MM.1S (cell line): Measurements from ENCODE around the gene ABCC1.

ENCODE experiments used
- EZH2 ChIP-seq: fragments of 300-600 bp; sonication (generic); optimal IDR thresholded peaks from 2 replicates; pipeline ENCODE3; 2017; ENCODE audit warnings: low read depth, mild to moderate bottlenecking, antibody characterized with exemption, low read length, mixed read lengths
- EZH2phosphoT487 ChIP-seq: fragments of 300-600 bp; sonication (generic); IDR thresholded peaks from 2 replicates; pipeline ENCODE4 v1.6.1; 2018; ENCODE audit warnings: antibody characterized with exemption, low read length
- TF ChIP-seq, protein P1 (sequence below): fragments of 300-600 bp; sonication (generic); IDR thresholded peaks from 2 replicates; pipeline ENCODE4 v1.5.1; 2016; ENCODE audit warnings: antibody characterized with exemption, low read length, mixed read lengths

DNA sequence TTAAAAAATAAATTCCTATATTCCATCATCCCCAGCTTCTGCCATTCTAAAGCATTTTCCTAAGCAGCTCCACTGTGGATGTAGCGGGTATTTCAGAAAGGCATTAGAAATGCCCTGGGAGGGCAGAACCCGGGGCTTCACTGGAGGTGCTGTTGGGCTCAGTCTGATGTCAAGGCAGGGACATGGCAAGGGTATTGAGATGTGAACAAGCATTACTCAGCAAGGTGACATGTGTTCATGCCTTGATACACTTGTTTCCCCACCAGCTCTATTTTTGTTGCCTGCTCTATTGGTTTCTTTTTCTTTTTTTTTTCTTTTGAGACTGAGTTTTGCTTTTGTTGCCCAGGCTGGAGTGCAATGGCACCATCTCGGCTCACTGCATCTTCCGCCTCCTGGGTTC, 35.7 kb downstream of the ABCC1 start:
- TF ChIP-seq, protein P1, sequence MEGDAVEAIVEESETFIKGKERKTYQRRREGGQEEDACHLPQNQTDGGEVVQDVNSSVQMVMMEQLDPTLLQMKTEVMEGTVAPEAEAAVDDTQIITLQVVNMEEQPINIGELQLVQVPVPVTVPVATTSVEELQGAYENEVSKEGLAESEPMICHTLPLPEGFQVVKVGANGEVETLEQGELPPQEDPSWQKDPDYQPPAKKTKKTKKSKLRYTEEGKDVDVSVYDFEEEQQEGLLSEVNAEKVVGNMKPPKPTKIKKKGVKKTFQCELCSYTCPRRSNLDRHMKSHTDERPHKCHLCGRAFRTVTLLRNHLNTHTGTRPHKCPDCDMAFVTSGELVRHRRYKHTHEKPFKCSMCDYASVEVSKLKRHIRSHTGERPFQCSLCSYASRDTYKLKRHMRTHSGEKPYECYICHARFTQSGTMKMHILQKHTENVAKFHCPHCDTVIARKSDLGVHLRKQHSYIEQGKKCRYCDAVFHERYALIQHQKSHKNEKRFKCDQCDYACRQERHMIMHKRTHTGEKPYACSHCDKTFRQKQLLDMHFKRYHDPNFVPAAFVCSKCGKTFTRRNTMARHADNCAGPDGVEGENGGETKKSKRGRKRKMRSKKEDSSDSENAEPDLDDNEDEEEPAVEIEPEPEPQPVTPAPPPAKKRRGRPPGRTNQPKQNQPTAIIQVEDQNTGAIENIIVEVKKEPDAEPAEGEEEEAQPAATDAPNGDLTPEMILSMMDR: no peak
- TF ChIP-seq EZH2 (no peak), EZH2phosphoT487 (no peak)
